Stimulated activated CD4-positive, alpha-beta T cell treated with anti-CD3 and anti-CD28 coated beads, Interleukin-2, amount 100 ng/mL, for 48 hours (primary cell): ENCODE measurements around the gene GINS3.
"Not testable (repeated sequence)": the region's sequence is repeated elsewhere in the genome, so short reads cannot be mapped to it uniquely, and the experiment has no call there.

Experiments used
- DNase-seq, 2 donors: peaks; one replicate each; pipeline ENCODE4 v3.0.0-alpha.2; 2020

The GINS3 gene

DNA sequence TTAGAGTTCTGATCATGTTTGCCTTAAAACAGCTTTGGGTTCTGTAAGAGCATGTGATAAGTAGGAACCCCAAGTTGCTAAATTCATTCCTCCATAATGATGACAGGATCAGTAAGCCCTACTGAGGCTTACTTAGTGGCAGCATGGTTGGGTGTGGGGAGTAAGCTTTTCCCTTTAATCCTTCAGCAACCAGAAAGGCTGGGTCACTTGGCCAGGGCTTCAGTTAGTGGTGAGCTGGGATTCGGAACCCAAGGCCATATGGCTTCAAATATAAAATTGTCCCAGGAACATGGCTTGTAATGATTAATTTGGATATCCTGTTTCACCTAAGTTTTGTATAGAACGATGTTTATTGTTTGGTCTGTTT is 850 bp downstream of the GINS3 start:
- no peak for DNase-seq

DNA sequence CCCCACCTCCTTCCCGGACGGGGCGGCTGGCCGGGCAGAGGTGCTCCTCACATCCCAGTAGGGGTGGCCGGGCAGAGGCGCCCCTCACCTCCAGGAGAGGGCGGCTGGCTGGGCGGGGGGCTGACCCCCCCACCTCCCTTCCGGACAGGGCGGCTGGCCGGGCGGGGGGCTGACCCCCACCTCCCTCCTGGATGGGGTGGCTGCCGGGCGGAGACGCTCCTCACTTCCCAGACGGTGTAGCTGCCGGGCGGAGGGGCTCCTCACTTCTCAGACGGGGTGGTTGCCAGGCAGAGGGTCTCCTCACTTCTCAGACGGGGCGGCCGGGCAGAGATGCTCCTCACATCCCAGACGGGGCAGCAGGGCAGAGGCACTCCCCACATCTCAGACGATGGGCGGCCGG is 4.6 kb downstream of the GINS3 start:
- not testable (repeated sequence) for DNase-seq

DNA sequence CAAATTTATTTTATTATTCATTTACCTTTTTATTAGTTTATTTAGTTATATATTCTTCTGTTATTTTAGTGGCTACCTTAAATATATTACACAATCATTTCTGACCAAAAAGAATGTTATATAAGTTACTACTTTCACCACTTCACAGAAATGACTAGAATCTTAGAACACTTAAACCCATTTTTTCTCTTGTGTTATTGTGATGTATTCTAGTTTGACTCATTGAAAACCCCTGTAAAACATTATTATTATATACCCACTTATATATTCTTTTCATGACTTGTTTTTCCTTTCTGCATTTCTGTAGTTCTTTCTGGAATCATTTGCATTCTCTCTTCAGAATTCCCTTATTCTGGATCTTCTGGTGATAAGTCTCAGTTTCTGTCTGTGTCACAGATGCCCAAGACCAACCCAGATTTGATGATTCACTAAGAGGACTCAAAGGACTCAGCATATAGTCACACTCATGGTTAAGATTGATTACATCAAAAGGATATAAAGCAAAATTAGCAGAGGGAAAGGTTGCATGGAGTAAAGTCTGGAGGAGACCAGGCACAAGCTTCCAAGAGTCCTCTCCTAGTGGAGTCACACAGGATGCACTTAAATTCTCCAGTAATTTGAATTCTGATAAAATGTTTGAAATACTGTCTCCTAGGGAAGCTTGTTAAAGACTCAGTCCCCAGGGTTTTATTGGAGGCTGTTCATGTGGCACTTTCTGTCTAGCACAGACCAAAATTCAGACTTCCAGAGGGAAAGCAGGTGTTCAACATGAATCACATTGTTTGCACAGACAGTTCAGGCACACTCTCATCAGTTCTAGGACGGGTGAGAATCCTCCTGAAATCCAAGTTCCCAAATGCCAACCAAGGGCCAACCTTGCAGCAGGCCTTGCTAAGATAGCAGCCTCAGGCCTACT is 7.7 kb downstream of the GINS3 start:
- no peak for DNase-seq

- not testable (repeated sequence) for DNase-seq
Observed at GRCh38 chr16:58401305-58401704, 9.0 kb downstream of the GINS3 start.

- no peak for DNase-seq
Observed at GRCh38 chr16:58402796-58403195, 10.5 kb downstream of the GINS3 start.

DNA sequence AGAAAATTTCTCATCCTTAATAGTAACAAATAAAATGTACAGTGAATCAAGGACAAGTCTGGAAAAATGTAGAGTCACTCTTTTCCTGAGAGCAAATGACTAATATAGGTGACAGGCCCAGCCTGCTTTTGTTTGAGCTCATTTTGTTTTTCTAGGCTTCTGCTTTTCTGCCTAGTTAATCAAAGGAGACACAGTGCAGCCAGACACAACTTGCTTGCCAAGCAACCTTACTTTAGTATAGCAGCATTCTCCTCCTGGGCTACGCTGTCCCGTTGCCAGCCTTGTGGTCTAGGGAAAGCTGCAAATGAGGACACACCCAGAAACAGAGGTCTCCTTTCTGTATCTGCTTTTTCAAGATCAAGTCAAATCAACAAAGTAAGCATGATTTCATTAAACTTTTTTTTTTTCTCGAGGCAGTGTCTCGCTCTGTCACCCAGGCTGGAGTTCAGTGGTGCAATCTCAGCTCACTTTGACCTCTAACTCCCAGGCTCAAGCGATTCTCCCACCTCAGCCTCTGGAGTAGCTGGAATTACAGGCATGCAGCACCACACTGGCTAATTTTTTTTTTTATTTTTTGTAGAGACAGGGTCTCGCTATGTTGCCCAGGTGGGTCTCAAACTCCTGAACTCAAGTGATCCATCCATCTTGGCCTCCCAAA is 17.2 kb downstream of the GINS3 start:
- no peak for DNase-seq

GRCh38 chr16:58411336-58411735 is 19.1 kb downstream of the GINS3 start:
- DNase-seq: no peak

- no peak for DNase-seq
Observed at GRCh38 chr16:58411736-58412614, 19.7 kb downstream of the GINS3 start.

- not testable (repeated sequence) for DNase-seq
Observed at GRCh38 chr16:58412615-58412970, 20.3 kb downstream of the GINS3 start.

- no peak for DNase-seq
Observed at GRCh38 chr16:58413359-58413758, 21.1 kb downstream of the GINS3 start.

GRCh38 chr16:58415003-58415402 is 22.7 kb downstream of the GINS3 start:
- DNase-seq: no peak

DNA sequence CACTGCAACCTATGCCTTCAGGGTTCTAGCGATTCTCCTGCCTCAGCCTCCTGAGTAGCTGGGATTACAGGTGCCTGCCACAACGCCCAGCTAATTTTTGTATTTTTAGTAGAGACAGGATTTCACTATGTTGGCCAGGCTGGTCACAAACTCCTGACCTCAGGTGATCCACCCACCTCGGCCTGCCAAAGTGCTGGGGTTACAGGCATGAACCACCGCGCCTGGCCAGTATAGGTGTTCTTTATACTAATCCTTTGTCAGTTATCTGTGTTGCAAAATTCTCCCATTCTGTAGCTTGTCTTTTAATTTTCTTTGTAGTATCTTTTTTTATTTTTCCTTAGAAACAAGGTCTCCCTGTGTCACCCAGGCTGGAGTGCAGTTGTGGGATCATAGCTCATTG is 23.7 kb downstream of the GINS3 start:
- DNase-seq: not testable (repeated sequence)

DNA sequence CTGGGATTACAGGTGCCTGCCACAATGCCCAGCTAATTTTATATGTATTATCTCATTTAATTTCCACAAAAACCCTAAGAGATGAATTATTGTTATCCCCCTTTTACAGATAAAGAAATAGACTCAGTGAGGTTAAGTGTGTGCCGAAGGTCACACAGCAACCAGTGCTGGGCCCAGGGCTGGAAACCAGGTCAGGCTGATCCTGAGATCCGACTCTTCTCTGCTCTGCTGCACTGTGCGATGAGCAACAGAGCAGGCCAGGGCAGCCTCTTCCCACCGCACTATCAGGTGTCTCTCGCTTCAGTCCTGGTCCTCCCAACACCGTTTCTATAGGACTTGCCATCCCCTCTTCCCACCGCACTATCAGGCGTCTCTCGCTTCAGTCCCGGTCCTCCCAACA is 24.8 kb downstream of the GINS3 start:
- DNase-seq: no peak

- DNase-seq: no peak
Observed at GRCh38 chr16:58417600-58417999, 25.3 kb downstream of the GINS3 start.

DNA sequence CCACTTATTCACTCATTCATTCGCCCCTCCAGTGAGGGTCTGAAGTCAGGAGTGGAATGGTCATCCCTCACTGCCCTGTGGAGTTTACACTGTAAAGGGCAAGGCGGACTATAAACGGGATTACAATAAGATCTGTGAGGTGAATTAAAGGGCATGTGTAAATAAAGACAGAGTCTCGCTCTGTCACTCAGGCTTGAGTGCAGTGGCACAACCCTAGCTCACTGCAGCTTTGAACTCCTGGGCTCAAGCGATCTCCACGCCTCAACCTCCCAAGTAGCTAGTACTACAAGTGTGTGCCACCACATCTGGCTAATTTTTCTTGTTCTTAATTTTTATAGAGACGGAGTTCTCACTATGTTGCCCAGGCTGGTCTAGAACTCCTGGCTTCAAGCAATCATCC is 25.8 kb downstream of the GINS3 start:
- DNase-seq: no peak

DNA sequence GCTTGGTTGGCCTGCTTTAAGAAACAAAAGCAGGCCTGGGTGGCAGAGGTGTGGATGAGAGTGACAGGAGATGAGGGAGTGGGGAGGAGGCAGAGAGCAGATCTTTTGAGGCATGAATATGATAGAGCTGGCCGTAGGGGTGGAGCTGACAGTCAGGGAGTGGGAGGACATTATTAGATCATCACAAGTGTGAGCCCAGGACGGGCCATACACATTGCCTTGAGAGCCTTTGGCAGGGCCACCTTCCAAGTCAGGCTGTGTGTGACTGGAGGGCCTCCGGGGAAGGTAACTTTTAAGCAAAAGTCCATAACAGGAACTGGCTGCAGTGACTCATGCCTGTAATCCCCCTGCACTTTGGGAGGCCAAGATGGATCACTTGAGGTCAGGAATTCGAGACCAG is 26.3 kb downstream of the GINS3 start:
- no peak for DNase-seq

DNA sequence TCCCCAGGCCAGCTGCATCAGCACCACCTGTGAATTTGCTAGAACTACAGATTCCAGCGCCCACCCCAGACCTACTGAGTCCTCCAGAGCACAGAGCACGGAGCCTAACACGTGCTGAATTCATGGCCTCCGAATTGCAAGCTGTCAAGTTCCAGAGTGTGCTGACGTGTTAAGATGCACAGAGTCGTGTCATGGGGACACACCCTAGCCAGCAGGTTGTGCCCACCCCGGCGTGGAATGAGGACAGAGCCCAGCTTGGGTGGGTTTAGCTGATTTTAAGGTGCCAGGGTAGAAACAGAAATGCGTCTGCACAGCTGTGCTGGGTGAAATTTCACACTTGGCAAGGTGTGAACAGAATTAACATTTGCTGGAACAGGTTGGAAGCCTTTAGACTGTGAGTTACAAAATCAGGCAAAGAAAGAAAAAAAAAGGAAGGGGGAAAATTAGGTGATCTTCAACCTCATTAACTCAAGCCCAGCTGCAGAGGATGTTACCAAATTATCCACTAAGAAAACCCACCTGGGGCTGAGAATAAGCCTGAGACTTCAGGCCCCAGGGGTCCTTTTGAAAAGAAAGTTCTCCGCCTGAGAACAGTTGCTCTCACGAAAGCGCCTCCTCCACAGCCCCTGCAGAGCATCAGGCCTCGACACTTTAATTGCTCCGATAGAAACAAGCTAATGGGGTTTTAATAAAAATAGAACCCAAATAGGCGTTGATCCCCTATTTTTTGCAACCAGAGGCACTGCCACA is 27.1 kb downstream of the GINS3 start:
- DNase-seq: no peak

- DNase-seq: no peak
Observed at GRCh38 chr16:58421059-58421458, 28.8 kb downstream of the GINS3 start.

GRCh38 chr16:58421529-58421928 is 29.3 kb downstream of the GINS3 start:
- DNase-seq: no peak

DNA sequence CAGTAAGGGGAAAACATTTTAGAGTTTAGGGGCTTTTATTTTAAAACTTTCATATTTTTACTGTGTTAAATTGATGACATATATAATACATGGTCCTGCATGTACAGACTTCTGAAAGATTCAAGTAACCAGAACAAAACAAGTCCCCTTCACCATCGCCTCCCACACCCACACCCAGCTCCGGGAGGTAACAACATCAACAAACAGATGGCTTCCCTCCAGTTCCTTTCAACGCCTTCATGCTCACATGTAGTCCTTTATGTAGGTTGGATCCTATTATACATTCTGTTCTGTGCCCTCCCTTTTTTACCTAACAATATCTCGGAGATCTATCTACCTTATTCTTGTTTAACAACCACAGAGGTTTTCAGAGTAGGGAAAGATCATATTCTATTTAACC is 30.5 kb downstream of the GINS3 start:
- no peak for DNase-seq

- DNase-seq: no peak
Observed at GRCh38 chr16:58425245-58425644, 33.0 kb downstream of the GINS3 start.

DNA sequence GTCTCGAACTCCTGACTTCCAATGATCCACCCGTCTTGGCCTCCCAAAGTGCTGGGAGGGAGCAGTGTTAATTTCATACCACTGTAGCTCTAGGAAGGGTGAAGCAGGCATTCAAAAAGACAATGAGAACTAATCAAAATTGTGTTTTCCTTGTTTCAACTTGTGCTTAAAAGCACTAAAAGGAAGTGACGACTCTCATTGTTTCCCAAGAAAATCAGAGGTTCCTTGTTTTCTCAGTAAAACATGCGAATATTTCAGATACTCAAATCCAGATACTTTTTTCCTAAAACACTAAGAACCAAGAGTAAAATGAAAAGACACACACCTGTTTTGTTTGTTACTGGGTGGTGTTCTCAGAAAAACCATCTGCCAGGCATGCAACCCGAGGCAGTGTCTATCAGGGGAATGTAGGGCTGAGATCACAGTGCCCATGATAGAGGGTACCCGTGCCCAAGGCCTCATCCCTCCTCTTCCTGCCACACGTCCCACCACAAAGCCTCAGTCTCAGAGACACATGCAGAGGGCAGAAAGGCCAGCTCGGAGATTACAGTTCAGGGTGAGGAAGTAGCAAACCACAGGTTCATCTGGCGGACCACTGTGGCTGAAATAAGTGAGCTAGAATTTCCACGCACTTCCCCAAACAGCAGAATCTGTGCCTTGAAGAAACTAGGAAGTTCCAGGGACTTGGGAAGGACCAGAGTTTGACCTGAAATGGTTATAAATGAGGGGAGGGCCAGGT is 33.7 kb downstream of the GINS3 start:
- no peak for DNase-seq
